T-helper 22 cell (primary cell): ENCODE data around the gene PIP4K2C.
"Not testable (repeated sequence)": the region's sequence is repeated elsewhere in the genome, so short reads cannot be mapped to it uniquely, and the experiment has no call there.

Source experiments
- DNase-seq: peaks from one replicate; pipeline ENCODE4 v3.0.0-alpha.2; 2020; ENCODE audit warnings: low read depth

PIP4K2C gene

GRCh38 chr12:57585156-57585555 is 5.8 kb upstream of the PIP4K2C start:
- DNase-seq = no peak

GRCh38 chr12:57586128-57586527 is 4.9 kb upstream of the PIP4K2C start:
- no peak for DNase-seq

- no peak for DNase-seq
Observed at GRCh38 chr12:57586832-57587429, 4.1 kb upstream of the PIP4K2C start.

- DNase-seq = not testable (repeated sequence)
Observed at GRCh38 chr12:57588951-57589610, 1.9 kb upstream of the PIP4K2C start.

- DNase-seq = no peak
Observed at GRCh38 chr12:57590479-57590863, 521 bp upstream of the PIP4K2C start.

GRCh38 chr12:57591782-57592325 is 862 bp downstream of the PIP4K2C start:
- DNase-seq = no peak

- DNase-seq = no peak
Observed at GRCh38 chr12:57592551-57593165, 1.7 kb downstream of the PIP4K2C start.

- DNase-seq = no peak
Observed at GRCh38 chr12:57593187-57593586, 2.2 kb downstream of the PIP4K2C start.

GRCh38 chr12:57600395-57600794 is 9.4 kb downstream of the PIP4K2C start:
- no peak for DNase-seq

GRCh38 chr12:57602544-57602943 is 11.6 kb downstream of the PIP4K2C start:
- no peak for DNase-seq

- DNase-seq = no peak
Observed at GRCh38 chr12:57603324-57603723, 12.3 kb downstream of the PIP4K2C start.

GRCh38 chr12:57603815-57604453 is 12.9 kb downstream of the PIP4K2C start:
- no peak for DNase-seq

- DNase-seq = no peak
Observed at GRCh38 chr12:57604454-57604991, 13.5 kb downstream of the PIP4K2C start, which contains the start of gene DTX3. DTX3 (plus strand) TSS chr12:57604824; CDS start chr12:57606518, 1,694 bp downstream.

- DNase-seq = no peak
Observed at GRCh38 chr12:57604992-57605810, 14.2 kb downstream of the PIP4K2C start.

- DNase-seq = no peak
Observed at GRCh38 chr12:57605811-57606311, 14.9 kb downstream of the PIP4K2C start.

GRCh38 chr12:57606399-57606798 is 15.4 kb downstream of the PIP4K2C start:
- DNase-seq = no peak

- no peak for DNase-seq
Observed at GRCh38 chr12:57606821-57607220, 15.8 kb downstream of the PIP4K2C start.

GRCh38 chr12:57607958-57608663 is 17.1 kb downstream of the PIP4K2C start:
- no peak for DNase-seq

- no peak for DNase-seq
Observed at GRCh38 chr12:57609101-57609780, 18.2 kb downstream of the PIP4K2C start.
